BE2C (cell line): Measurements from ENCODE around the gene ZNF804A.

Experiments
- DNase-seq: peaks from one replicate; pipeline ENCODE4 v3.0.0-alpha.2; 2020
- H3K27me3 ChIP-seq: fragments of 250-450 bp; sonication (Bioruptor Pico); 2 replicates; pipeline ENCODE4 v1.5.1; 2020; ENCODE audit warnings: mild to moderate bottlenecking
- H3K36me3 ChIP-seq: fragments of 250-450 bp; sonication (Bioruptor Pico); 2 replicates; pipeline ENCODE4 v1.5.1; 2020; ENCODE audit warnings: mild to moderate bottlenecking
- H3K4me1 ChIP-seq: fragments of 250-450 bp; sonication (Bioruptor Pico); 2 replicates; pipeline ENCODE4 v1.5.1; 2020
- H3K4me3 ChIP-seq: 2 replicates; pipeline ENCODE4 v1.5.1; 2011; ENCODE audit warnings: low read depth, low read length
- H3K9me3 ChIP-seq: fragments of 250-450 bp; sonication (Bioruptor Pico); 2 replicates; pipeline ENCODE4 v1.5.1; 2020
- TF ChIP-seq, protein P1 (sequence below): IDR thresholded peaks from 2 replicates; pipeline ENCODE4 v1.5.1; 2012; ENCODE audit warnings: mild to moderate bottlenecking, low read depth, low read length

ZNF804A gene

DNA sequence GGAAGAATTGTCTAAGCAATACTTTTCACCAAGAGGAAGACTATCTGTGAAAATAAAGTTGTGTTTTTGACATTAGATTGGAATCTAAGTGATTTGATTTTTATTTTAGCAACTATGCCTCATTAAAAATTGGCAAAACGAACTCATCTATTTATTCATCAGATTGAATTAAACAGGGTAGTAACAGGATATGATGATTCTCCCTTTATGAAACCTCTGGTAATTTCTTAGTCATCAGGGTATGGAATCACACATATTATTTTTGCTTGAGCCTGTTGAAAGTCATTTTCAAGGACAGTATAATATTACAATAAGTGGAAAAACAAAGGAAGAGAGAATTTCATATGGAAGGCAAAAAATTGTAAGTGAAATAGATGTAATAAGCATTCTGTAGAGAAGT is 22.0 kb downstream of the ZNF804A start:
- H3K9me3 ChIP-seq: no peaks in the 10 kb centered on the region
- H3K4me1 ChIP-seq: no peaks in the 10 kb centered on the region
- no peak for DNase-seq
- no peak overlapping the region for H3K4me3 ChIP-seq
- H3K36me3 ChIP-seq: no peaks in the 10 kb centered on the region
- H3K27me3 ChIP-seq: no peaks in the 10 kb centered on the region
- TF ChIP-seq, protein P1, sequence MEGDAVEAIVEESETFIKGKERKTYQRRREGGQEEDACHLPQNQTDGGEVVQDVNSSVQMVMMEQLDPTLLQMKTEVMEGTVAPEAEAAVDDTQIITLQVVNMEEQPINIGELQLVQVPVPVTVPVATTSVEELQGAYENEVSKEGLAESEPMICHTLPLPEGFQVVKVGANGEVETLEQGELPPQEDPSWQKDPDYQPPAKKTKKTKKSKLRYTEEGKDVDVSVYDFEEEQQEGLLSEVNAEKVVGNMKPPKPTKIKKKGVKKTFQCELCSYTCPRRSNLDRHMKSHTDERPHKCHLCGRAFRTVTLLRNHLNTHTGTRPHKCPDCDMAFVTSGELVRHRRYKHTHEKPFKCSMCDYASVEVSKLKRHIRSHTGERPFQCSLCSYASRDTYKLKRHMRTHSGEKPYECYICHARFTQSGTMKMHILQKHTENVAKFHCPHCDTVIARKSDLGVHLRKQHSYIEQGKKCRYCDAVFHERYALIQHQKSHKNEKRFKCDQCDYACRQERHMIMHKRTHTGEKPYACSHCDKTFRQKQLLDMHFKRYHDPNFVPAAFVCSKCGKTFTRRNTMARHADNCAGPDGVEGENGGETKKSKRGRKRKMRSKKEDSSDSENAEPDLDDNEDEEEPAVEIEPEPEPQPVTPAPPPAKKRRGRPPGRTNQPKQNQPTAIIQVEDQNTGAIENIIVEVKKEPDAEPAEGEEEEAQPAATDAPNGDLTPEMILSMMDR: no peak

DNA sequence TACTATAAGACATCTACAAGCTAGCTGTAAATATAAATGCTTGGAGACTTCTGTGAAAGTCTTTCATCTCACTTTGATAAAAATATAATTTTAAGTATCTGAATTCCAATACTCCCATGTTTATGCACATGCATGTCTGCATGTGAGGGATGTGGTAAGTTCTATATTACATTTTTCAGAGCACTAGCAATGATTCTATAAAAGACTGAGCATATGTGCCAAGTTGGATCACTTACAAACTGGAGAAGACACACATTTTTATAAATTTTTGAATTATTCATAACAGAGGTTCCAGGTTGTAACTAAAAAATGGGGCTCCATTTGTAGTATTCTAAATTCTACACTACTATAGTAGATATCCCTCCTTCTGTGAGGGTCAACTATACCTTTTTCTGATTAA is 26.0 kb downstream of the ZNF804A start:
- TF ChIP-seq, protein P1: no peak
- no peak for DNase-seq
- Histone ChIP-seq H3K27me3 (no peaks in the 10 kb centered on the region), H3K4me3 (no peak overlapping the region), H3K36me3 (no peaks in the 10 kb centered on the region), H3K4me1 (no peaks in the 10 kb centered on the region), H3K9me3 (no peaks in the 10 kb centered on the region)

DNA sequence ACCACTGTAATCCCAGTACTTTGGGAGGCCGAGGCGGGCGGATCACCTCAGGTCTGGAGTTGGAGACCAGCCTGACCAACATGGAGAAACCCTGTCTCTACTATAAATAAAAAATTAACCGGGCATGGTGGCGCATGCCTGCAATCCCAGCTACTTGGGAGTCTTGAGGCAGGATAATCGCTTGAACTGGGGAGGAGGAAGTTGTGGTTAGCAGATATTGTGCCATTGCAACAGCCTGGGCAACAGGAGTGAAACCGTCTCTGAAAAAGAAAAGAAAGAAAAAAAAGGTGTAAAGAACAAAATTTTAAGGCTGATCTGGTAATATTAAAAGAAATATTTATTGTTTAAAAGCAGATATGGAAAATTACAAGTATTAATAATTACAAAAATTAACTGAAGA is 29.7 kb downstream of the ZNF804A start:
- H3K36me3 ChIP-seq: no peaks in the 10 kb centered on the region
- no peaks in the 10 kb centered on the region for H3K27me3 ChIP-seq
- H3K9me3 ChIP-seq: no peaks in the 10 kb centered on the region
- no peaks in the 10 kb centered on the region for H3K4me1 ChIP-seq
- TF ChIP-seq, protein P1: no peak
- no peak for DNase-seq
- H3K4me3 ChIP-seq: no peak overlapping the region

DNA sequence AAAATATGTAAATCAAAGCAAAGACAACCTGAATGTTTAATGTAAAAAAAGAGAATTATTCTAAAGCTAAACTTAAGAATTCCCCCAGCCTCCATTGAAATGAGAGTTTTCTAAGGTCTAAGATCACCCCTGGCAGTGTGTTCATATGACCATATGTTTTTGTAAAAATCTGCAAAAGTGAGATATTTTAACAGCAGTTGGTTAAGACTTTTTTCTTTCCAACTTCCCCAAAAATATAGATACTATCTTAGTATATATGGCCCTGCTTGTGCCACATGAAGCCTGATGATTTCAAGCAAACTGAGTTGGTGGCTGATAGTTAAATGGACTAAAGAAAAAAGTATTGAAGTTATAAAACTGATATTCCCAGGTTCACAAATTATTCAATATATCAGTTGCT is 35.4 kb downstream of the ZNF804A start:
- H3K4me3 ChIP-seq: no peak overlapping the region
- H3K4me1 ChIP-seq: no peaks in the 10 kb centered on the region
- H3K9me3 ChIP-seq: no peaks in the 10 kb centered on the region
- TF ChIP-seq, protein P1: no peak
- no peaks in the 10 kb centered on the region for H3K36me3 ChIP-seq
- H3K27me3 ChIP-seq: no peaks in the 10 kb centered on the region
- DNase-seq: no peak

DNA sequence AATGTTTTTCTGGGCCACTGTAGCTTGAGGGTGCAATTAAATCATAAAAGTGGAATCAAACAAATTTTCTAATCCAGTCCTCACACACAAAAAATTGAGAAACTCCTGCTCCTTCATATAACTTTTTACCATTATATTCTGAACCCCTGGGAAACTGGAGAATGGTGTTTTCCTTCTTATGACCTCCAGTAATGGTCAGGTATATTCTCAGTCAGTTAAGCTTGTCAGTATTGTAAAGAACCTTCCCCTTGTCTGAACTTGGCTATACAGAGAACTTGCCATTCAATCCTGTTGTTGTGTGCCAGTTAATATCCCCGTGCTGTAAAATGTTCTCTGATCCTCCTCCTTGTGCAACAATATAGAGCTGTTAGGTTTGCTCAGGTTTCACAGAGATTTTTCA is 39.5 kb downstream of the ZNF804A start:
- no peaks in the 10 kb centered on the region for H3K4me1 ChIP-seq
- DNase-seq: no peak
- TF ChIP-seq, protein P1: no peak
- no peaks in the 10 kb centered on the region for H3K27me3 ChIP-seq
- H3K36me3 ChIP-seq: no peaks in the 10 kb centered on the region
- H3K9me3 ChIP-seq: no peaks in the 10 kb centered on the region
- H3K4me3 ChIP-seq: no peak overlapping the region

DNA sequence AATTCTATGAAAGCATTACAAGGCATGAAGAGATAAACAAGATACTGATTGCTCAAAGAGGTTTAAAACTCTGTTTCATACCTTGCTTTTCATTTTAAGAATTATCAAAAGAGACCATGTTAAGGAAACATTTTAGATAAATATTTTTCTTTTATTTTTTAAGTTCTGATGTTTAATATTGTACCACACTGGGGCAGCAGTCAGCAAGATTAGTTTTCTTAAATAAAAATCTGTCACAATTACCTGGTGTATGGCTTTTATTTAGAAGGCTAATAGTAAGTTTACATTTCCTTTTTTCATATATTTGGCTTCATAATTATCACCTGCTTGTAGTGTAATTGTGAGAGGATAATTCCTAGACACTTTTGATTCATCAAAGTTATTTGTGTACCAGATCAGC is 46.4 kb downstream of the ZNF804A start:
- H3K9me3 ChIP-seq: no peaks in the 10 kb centered on the region
- no peak for DNase-seq
- no peaks in the 10 kb centered on the region for H3K4me1 ChIP-seq
- H3K27me3 ChIP-seq: no peaks in the 10 kb centered on the region
- no peak overlapping the region for H3K4me3 ChIP-seq
- no peaks in the 10 kb centered on the region for H3K36me3 ChIP-seq
- TF ChIP-seq, protein P1: no peak
